A673 (cell line): ENCODE data around the gene ZNF616. TPM values are rescaled to one million over a fixed set of nuclear protein-coding genes. Genes with fewer than 3 reads are reported as not detected.

Source experiments
- BruUV-seq: library from RNA; stranded (reverse); fragments of 400-500 nt; replicated peaks from 2 replicates; lab custom pipeline; 2021; lab: Mats Ljungman, UMichigan
- CTCF ChIA-PET: fragments of 300-600 bp; sonication (Branson Sonifier 250); formaldehyde crosslinking; loops from one replicate; lab custom pipeline; 2022; ENCODE audit warnings: antibody characterized with exemption; lab: Charles Lee
- POLR2A ChIA-PET: fragments of 300-600 bp; sonication (Branson Sonifier 250); formaldehyde crosslinking; loops from one replicate; lab custom pipeline; 2022; ENCODE audit warnings: antibody characterized with exemption; ENCODE audit not compliant: low non-redundant PET; lab: Charles Lee
- DNase-seq: peaks from one replicate; pipeline ENCODE4 v3.0.0-alpha.2; 2015; ENCODE audit warnings: low spot score
- H3K27ac ChIP-seq: fragments of 200-600 bp; sonication (generic); 2 replicates; pipeline ENCODE4 v1.5.1; 2016; ENCODE audit warnings: mixed run types, low read depth, mild to moderate bottlenecking, mixed read lengths, antibody characterized with exemption, low read length; ENCODE audit not compliant: poor library complexity, severe bottlenecking
- H3K27me3 ChIP-seq: fragments of 200-600 bp; sonication (generic); replicated peaks from 2 replicates; pipeline ENCODE4 v1.6.1; 2017; ENCODE audit warnings: mixed run types, low read depth, mild to moderate bottlenecking, mixed read lengths, antibody characterized with exemption, low read length; ENCODE audit not compliant: insufficient read depth, poor library complexity
- H3K36me3 ChIP-seq: fragments of 200-600 bp; sonication (generic); 2 replicates; pipeline ENCODE4 v1.6.1; 2016; ENCODE audit warnings: mixed run types, mild to moderate bottlenecking, mixed read lengths, antibody characterized with exemption, low read length; ENCODE audit not compliant: insufficient read depth, poor library complexity, severe bottlenecking
- H3K4me1 ChIP-seq: fragments of 200-600 bp; sonication (generic); 2 replicates; pipeline ENCODE4 v1.6.1; 2017; ENCODE audit warnings: mixed run types, mild to moderate bottlenecking, mixed read lengths, antibody characterized with exemption, low read length; ENCODE audit not compliant: insufficient read depth, poor library complexity, severe bottlenecking
- H3K4me3 ChIP-seq: fragments of 200-600 bp; sonication (generic); 2 replicates; pipeline ENCODE4 v1.5.1; 2016; ENCODE audit warnings: low read depth, mixed run types, mild to moderate bottlenecking, mixed read lengths, low read length; ENCODE audit not compliant: poor library complexity, severe bottlenecking
- H3K9me3 ChIP-seq: fragments of 200-600 bp; sonication (generic); 2 replicates; pipeline ENCODE4 v1.6.1; 2016; ENCODE audit warnings: mixed run types, low read depth, mild to moderate bottlenecking, mixed read lengths, antibody characterized with exemption, low read length; ENCODE audit not compliant: poor library complexity, severe bottlenecking
- EZH2 ChIP-seq: fragments of 200-600 bp; sonication (generic); IDR thresholded peaks from 2 replicates; pipeline ENCODE4 v1.6.1; 2017; ENCODE audit warnings: borderline replicate concordance, low read depth, mild to moderate bottlenecking, mixed read lengths, antibody characterized with exemption, low read length; ENCODE audit not compliant: poor library complexity, severe bottlenecking
- intact Hi-C: fragments of 100-400 bp; cut with micrococcal nuclease; formaldehyde crosslinking; loops from one replicate; pipeline ENCODE4 v1.10.0; 2022; ENCODE audit not compliant: unreplicated experiment
- total RNA-seq: library from RNA; stranded (reverse); gene quantifications from 2 replicates; pipeline ENCODE4 v1.2.3, GENCODE V29; 2021
- TF ChIP-seq, protein P1 (sequence below): fragments of 300-800, 200-600 bp; sonication (generic); conservative IDR thresholded peaks from 2 replicates; pipeline ENCODE4 v1.5.1; 2017; ENCODE audit warnings: low read depth, mild to moderate bottlenecking, antibody characterized with exemption, low read length, moderate library complexity, mixed read lengths

The ZNF616 gene
- total RNA-seq, 1 experiment from 2014 or later: 17.1 TPM

- POLR2A ChIA-PET: no interaction called here
- BruUV-seq: no TSS peak
- no peak for DNase-seq
- CTCF ChIA-PET: no interaction called here
- TF ChIP-seq, protein P1, sequence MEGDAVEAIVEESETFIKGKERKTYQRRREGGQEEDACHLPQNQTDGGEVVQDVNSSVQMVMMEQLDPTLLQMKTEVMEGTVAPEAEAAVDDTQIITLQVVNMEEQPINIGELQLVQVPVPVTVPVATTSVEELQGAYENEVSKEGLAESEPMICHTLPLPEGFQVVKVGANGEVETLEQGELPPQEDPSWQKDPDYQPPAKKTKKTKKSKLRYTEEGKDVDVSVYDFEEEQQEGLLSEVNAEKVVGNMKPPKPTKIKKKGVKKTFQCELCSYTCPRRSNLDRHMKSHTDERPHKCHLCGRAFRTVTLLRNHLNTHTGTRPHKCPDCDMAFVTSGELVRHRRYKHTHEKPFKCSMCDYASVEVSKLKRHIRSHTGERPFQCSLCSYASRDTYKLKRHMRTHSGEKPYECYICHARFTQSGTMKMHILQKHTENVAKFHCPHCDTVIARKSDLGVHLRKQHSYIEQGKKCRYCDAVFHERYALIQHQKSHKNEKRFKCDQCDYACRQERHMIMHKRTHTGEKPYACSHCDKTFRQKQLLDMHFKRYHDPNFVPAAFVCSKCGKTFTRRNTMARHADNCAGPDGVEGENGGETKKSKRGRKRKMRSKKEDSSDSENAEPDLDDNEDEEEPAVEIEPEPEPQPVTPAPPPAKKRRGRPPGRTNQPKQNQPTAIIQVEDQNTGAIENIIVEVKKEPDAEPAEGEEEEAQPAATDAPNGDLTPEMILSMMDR: no peak
- TF ChIP-seq EZH2: no peak
- H3K27ac ChIP-seq: no peak overlapping the region
- H3K4me3 ChIP-seq: no peak overlapping the region
- peaks cover 68% of the 10 kb centered on the region for H3K9me3 ChIP-seq
- intact Hi-C loops: no loop called here
- no peaks in the 10 kb centered on the region for H3K27me3 ChIP-seq
- no peaks in the 10 kb centered on the region for H3K4me1 ChIP-seq
- peaks cover 56% of the 10 kb centered on the region for H3K36me3 ChIP-seq
Measured at GRCh38 chr19:52070496-52070895, 69.2 kb downstream of the ZNF616 start.

GRCh38 chr19:52069653-52070052 lies 70.1 kb downstream of the ZNF616 start:
- no peak overlapping the region for H3K4me3 ChIP-seq
- POLR2A ChIA-PET: no interaction called here
- no peaks in the 10 kb centered on the region for H3K27me3 ChIP-seq
- CTCF ChIA-PET: no interaction called here
- intact Hi-C loops: no loop called here
- peaks cover 77% of the 10 kb centered on the region for H3K9me3 ChIP-seq
- H3K27ac ChIP-seq: no peak overlapping the region
- TF ChIP-seq, protein P1: no peak
- no peak for TF ChIP-seq EZH2
- no TSS peak for BruUV-seq
- no peak for DNase-seq
- peaks cover 51% of the 10 kb centered on the region for H3K36me3 ChIP-seq
- H3K4me1 ChIP-seq: no peaks in the 10 kb centered on the region

- CTCF ChIA-PET: no interaction called here
- DNase-seq: no peak
- Histone ChIP-seq H3K27ac (no peak overlapping the region), H3K27me3 (no peaks in the 10 kb centered on the region), H3K9me3 (peaks cover 81% of the 10 kb centered on the region), H3K36me3 (peaks cover 41% of the 10 kb centered on the region), H3K4me1 (no peaks in the 10 kb centered on the region), H3K4me3 (no peak overlapping the region)
- POLR2A ChIA-PET: no interaction called here
- intact Hi-C loops: no loop called here
- BruUV-seq: no TSS peak
- TF ChIP-seq, protein P1: no peak
- no peak for TF ChIP-seq EZH2
Measured at GRCh38 chr19:52066258-52066863, 73.4 kb downstream of the ZNF616 start.
